VCaP (cell line): ENCODE data around the gene PACS2.
"Not testable (repeated sequence)": the region's sequence is repeated elsewhere in the genome, so short reads cannot be mapped to it uniquely, and the experiment has no call there.

Experiments
- H3K27ac ChIP-seq: fragments of 450-650 bp; 2 replicates; pipeline ENCODE4 v1.5.1; 2017
- CTCF ChIP-seq: fragments of 450-650 bp; conservative IDR thresholded peaks from 2 replicates; pipeline ENCODE4 v1.5.1; 2017; ENCODE audit warnings: mild to moderate bottlenecking, moderate library complexity

PACS2 gene

GRCh38 chr14:105290621-105291346 is 23.8 kb upstream of the PACS2 start:
- no peak overlapping the region for H3K27ac ChIP-seq
- TF ChIP-seq CTCF: no peak

- no peak overlapping the region for H3K27ac ChIP-seq
- TF ChIP-seq CTCF: no peak
Measured at GRCh38 chr14:105292826-105293711, 21.5 kb upstream of the PACS2 start.

GRCh38 chr14:105294142-105294597 is 20.4 kb upstream of the PACS2 start:
- no peak overlapping the region for H3K27ac ChIP-seq

GRCh38 chr14:105297311-105297710 is 17.2 kb upstream of the PACS2 start:
- H3K27ac ChIP-seq: not testable (repeated sequence)

More at GRCh38 chr14:105294142-105294597, 20.4 kb upstream of the PACS2 start:
- TF ChIP-seq CTCF: no peak

- no peak for TF ChIP-seq CTCF
- peak overlapping the region; percentile 91 for H3K27ac ChIP-seq
Measured at GRCh38 chr14:105299654-105300541, 14.7 kb upstream of the PACS2 start.

- TF ChIP-seq CTCF: no peak
- H3K27ac ChIP-seq: peak within 1 kb of the TSS; percentile 91
Measured at GRCh38 chr14:105300542-105301102, 13.9 kb upstream of the PACS2 start, which contains the start of gene BRF1. Gene BRF1 (minus strand): TSS chr14:105301001. CDS start chr14:105300629, 372 bp downstream.

GRCh38 chr14:105301103-105301914 is 13.2 kb upstream of the PACS2 start:
- H3K27ac ChIP-seq: peak overlapping the region; percentile 91
- no peak for TF ChIP-seq CTCF

- H3K27ac ChIP-seq: peak overlapping the region; percentile 91
Measured at GRCh38 chr14:105301915-105302249, 12.7 kb upstream of the PACS2 start.
